Osteocyte (in vitro differentiated cells): ENCODE results near the gene ARHGAP28. TPM values are rescaled to one million over a fixed set of nuclear protein-coding genes. Genes with fewer than 3 reads are reported as not detected.

Experiments
- DNase-seq: peaks from one replicate; pipeline ENCODE4 v3.0.0; 2021; ENCODE audit warnings: mixed read lengths; ENCODE audit not compliant: unreplicated experiment; ENCODE audit errors: extremely low spot score
- H3K27ac Mint-ChIP-seq: one replicate; pipeline ENCODE4 v1.8.0; 2021; ENCODE audit warnings: mild to moderate bottlenecking, mixed read lengths; ENCODE audit not compliant: unreplicated experiment
- H3K27me3 Mint-ChIP-seq: one replicate; pipeline ENCODE4 v1.8.0; 2021; ENCODE audit warnings: mixed read lengths; ENCODE audit not compliant: unreplicated experiment
- H3K36me3 Mint-ChIP-seq: one replicate; pipeline ENCODE4 v1.8.0; 2021; ENCODE audit warnings: mixed read lengths; ENCODE audit not compliant: unreplicated experiment
- H3K4me1 Mint-ChIP-seq: one replicate; pipeline ENCODE4 v1.8.0; 2021; ENCODE audit warnings: mixed read lengths; ENCODE audit not compliant: unreplicated experiment
- H3K4me3 Mint-ChIP-seq: one replicate; pipeline ENCODE4 v1.8.0; 2021; ENCODE audit warnings: mild to moderate bottlenecking, moderate library complexity, mixed read lengths; ENCODE audit not compliant: unreplicated experiment
- H3K9me3 Mint-ChIP-seq: one replicate; pipeline ENCODE4 v1.8.0; 2021; ENCODE audit warnings: mixed read lengths; ENCODE audit not compliant: unreplicated experiment
- CTCF ChIP-seq: fragments of 200-600 bp; sonication (generic); IDR thresholded peaks from 2 replicates; pipeline ENCODE4 v1.5.0; 2021; ENCODE audit warnings: antibody characterized with exemption, mild to moderate bottlenecking, moderate library complexity
- total RNA-seq: library from RNA; stranded (reverse); gene quantifications from 2 replicates; pipeline ENCODE4 v1.2.1, GENCODE V29; 2021

ARHGAP28 gene
- total RNA-seq, 1 donor from 2014 or later, result 18.1 TPM

- H3K9me3 Mint-ChIP-seq, result peaks cover 5% of the 10 kb centered on the region
- H3K27me3 Mint-ChIP-seq, result peaks cover 41% of the 10 kb centered on the region
- DNase-seq, result no peak
- no peaks in the 10 kb centered on the region for H3K4me1 Mint-ChIP-seq
- H3K27ac Mint-ChIP-seq, result no peak overlapping the region
- no peak overlapping the region for H3K4me3 Mint-ChIP-seq
- TF ChIP-seq CTCF, result no peak
- H3K36me3 Mint-ChIP-seq, result peaks cover 4% of the 10 kb centered on the region
Observed at GRCh38 chr18:6939972-6940371, 210.5 kb downstream of the ARHGAP28 start.

GRCh38 chr18:6940451-6940850 lies 210.9 kb downstream of the ARHGAP28 start:
- no peak for DNase-seq
- H3K36me3 Mint-ChIP-seq, result no peaks in the 10 kb centered on the region
- H3K27ac Mint-ChIP-seq, result no peak overlapping the region
- peaks cover under 1% of the 10 kb centered on the region for H3K9me3 Mint-ChIP-seq
- peaks cover 36% of the 10 kb centered on the region for H3K27me3 Mint-ChIP-seq
- TF ChIP-seq CTCF, result no peak
- H3K4me3 Mint-ChIP-seq, result no peak overlapping the region
- no peaks in the 10 kb centered on the region for H3K4me1 Mint-ChIP-seq

- no peaks in the 10 kb centered on the region for H3K9me3 Mint-ChIP-seq
- H3K27me3 Mint-ChIP-seq, result peaks cover 21% of the 10 kb centered on the region
- no peak overlapping the region for H3K27ac Mint-ChIP-seq
- H3K4me3 Mint-ChIP-seq, result no peak overlapping the region
- H3K4me1 Mint-ChIP-seq, result no peaks in the 10 kb centered on the region
- no peaks in the 10 kb centered on the region for H3K36me3 Mint-ChIP-seq
- no peak for TF ChIP-seq CTCF
- DNase-seq, result no peak
Observed at GRCh38 chr18:6941996-6942395, 212.5 kb downstream of the ARHGAP28 start.

GRCh38 chr18:6942742-6943141 lies 213.2 kb downstream of the ARHGAP28 start:
- Mint-ChIP-seq H3K27me3 (peaks cover 17% of the 10 kb centered on the region), H3K4me1 (no peaks in the 10 kb centered on the region), H3K9me3 (no peaks in the 10 kb centered on the region), H3K4me3 (no peak overlapping the region), H3K36me3 (no peaks in the 10 kb centered on the region), H3K27ac (no peak overlapping the region)
- no peak for TF ChIP-seq CTCF
- DNase-seq, result no peak

- no peaks in the 10 kb centered on the region for H3K4me1 Mint-ChIP-seq
- no peak overlapping the region for H3K4me3 Mint-ChIP-seq
- TF ChIP-seq CTCF, result no peak
- peaks cover 14% of the 10 kb centered on the region for H3K27me3 Mint-ChIP-seq
- DNase-seq, result no peak
- H3K9me3 Mint-ChIP-seq, result no peaks in the 10 kb centered on the region
- H3K36me3 Mint-ChIP-seq, result no peaks in the 10 kb centered on the region
- no peak overlapping the region for H3K27ac Mint-ChIP-seq
Observed at GRCh38 chr18:6943143-6943542, 213.6 kb downstream of the ARHGAP28 start.
